ENCODE measurements around the gene GFRA1. TPM values are rescaled to one million over a fixed set of nuclear protein-coding genes. Genes with fewer than 3 reads are reported as not detected.

GFRA1 gene
- total RNA-seq, 4 donors from 2014 or later, result 2.6 to 75.1 (median 48.0) TPM

DNA sequence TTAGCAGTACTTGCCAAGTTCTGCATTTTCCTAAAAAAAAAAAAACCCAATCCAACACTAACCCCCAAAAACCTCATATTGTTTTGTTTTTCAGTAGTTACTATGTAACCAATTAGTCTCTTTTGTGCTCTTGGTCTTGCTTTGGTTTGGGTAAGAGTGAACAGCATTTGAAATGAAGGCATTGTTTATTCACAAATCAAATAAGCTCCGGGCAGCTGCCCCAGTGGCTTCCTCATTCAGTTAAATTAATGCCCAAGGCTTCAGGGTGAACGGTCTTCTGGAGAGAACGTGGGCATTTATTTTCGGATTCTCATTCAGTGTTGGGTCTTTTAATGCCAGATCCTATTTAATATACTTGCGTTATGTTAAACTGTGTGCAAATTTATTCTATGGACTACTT is 108.7 kb downstream of the GFRA1 start:
- no peak for DNase-seq
- Histone ChIP-seq H3K27me3 (no peaks in the 10 kb centered on the region), H3K36me3 (no peaks in the 10 kb centered on the region), H3K4me1 (no peaks in the 10 kb centered on the region), H3K9me3 (no peaks in the 10 kb centered on the region), H3K4me3 (no peak overlapping the region), H3K27ac (no peak overlapping the region)
- intact Hi-C loops (cut with DNase I; ENCODE audit: low total_unique reads), result no loop called here
- no peak for TF ChIP-seq POLR2A (IDR thresholded peaks at IDR 0.05)
- TF ChIP-seq, protein P1, sequence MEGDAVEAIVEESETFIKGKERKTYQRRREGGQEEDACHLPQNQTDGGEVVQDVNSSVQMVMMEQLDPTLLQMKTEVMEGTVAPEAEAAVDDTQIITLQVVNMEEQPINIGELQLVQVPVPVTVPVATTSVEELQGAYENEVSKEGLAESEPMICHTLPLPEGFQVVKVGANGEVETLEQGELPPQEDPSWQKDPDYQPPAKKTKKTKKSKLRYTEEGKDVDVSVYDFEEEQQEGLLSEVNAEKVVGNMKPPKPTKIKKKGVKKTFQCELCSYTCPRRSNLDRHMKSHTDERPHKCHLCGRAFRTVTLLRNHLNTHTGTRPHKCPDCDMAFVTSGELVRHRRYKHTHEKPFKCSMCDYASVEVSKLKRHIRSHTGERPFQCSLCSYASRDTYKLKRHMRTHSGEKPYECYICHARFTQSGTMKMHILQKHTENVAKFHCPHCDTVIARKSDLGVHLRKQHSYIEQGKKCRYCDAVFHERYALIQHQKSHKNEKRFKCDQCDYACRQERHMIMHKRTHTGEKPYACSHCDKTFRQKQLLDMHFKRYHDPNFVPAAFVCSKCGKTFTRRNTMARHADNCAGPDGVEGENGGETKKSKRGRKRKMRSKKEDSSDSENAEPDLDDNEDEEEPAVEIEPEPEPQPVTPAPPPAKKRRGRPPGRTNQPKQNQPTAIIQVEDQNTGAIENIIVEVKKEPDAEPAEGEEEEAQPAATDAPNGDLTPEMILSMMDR (IDR thresholded peaks at IDR 0.05), result no peak

DNA sequence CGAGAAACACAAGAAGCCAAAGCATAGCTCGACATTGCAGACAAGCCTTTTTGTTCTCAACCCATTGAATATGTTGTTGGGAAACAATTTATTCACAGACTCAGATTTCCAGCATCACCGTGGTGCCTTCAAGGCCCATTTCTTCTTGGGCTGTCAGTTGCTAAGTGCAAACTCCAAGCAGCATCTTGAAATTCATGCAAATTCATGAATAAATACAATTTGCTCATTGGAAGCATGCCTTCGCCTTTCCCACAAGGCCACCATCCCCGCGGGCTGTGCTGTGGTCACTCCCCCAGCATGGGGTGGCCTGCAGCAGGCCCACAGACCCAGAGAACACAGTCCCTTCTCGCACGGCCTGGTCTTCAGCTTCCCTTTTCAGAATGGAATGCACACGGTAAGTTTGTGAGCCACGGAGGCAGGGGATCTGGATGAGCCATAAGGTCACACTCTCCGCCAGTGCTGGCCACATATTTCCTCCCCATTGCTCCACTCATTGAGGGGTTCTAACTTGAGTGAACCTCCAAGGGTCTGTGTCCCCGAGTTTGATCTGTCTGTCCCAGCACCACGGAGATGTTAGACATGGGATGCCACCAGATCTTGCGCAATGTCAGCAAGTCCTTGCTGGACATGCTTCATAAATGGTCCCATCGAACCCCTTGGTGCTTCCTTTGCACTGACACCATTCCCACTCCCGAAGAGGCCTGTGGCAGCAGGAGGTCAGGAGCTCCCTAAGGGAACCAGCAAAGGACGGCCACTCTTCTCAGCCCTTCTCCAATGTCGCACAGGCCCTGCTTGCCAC is 109.5 kb downstream of the GFRA1 start:
- DNase-seq, result no peak
- no peaks in the 10 kb centered on the region for H3K9me3 ChIP-seq
- TF ChIP-seq, protein P1 (IDR thresholded peaks at IDR 0.05), result no peak
- TF ChIP-seq POLR2A (IDR thresholded peaks at IDR 0.05), result no peak
- intact Hi-C loops (cut with DNase I; ENCODE audit: low total_unique reads), result no loop called here
- no peaks in the 10 kb centered on the region for H3K36me3 ChIP-seq
- H3K4me3 ChIP-seq, result no peak overlapping the region
- H3K4me1 ChIP-seq, result no peaks in the 10 kb centered on the region
- H3K27me3 ChIP-seq, result no peaks in the 10 kb centered on the region
- H3K27ac ChIP-seq, result no peak overlapping the region

DNA sequence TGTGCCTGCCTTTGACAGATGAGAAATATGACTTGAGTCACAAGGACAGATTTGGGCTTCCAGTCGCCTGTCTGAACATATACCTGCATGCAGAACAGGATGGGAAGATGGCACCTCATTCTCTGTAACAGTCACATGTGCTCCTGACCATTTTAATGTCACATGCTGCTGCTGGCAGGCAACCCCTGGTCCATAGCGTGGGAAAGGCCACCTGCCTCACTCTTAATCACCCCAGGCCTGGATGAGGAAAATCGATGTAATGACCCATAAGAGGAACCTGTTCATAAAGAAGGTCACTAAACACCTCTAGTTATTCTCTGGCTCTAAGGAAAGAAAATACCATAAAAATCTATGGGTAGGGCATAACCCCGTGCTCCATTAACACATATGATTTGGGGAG is 110.2 kb downstream of the GFRA1 start:
- TF ChIP-seq, protein P1 (IDR thresholded peaks at IDR 0.05), result no peak
- no peak for TF ChIP-seq POLR2A (IDR thresholded peaks at IDR 0.05)
- Histone ChIP-seq H3K9me3 (no peaks in the 10 kb centered on the region), H3K36me3 (no peaks in the 10 kb centered on the region), H3K4me1 (no peaks in the 10 kb centered on the region), H3K27ac (no peak overlapping the region), H3K4me3 (no peak overlapping the region), H3K27me3 (no peaks in the 10 kb centered on the region)
- intact Hi-C loops (cut with DNase I; ENCODE audit: low total_unique reads), result no loop called here
- DNase-seq, result no peak

DNA sequence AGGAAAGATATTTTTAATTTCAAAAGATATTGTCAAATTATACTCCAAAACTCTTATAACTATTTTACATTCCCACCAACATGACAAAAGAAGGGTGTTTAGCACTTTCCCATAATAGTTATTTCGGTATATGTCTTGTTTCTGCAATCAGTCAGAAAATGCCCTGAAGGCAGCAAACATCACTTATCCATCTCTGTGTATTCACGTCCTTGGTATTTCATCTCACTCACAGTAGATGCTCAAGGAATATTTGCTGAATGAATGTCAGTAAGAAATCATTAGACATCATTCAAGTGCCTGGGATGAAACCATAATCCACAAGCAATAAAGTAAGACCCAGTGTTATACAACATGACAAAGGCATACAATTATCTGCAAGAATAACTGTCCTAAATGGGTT is 112.7 kb downstream of the GFRA1 start:
- Histone ChIP-seq H3K4me1 (no peaks in the 10 kb centered on the region), H3K9me3 (no peaks in the 10 kb centered on the region), H3K36me3 (no peaks in the 10 kb centered on the region), H3K27me3 (no peaks in the 10 kb centered on the region), H3K4me3 (no peak overlapping the region), H3K27ac (no peak overlapping the region)
- TF ChIP-seq POLR2A (IDR thresholded peaks at IDR 0.05), result no peak
- TF ChIP-seq, protein P1 (IDR thresholded peaks at IDR 0.05), result no peak
- intact Hi-C loops (cut with DNase I; ENCODE audit: low total_unique reads), result no loop called here
- DNase-seq, result no peak

DNA sequence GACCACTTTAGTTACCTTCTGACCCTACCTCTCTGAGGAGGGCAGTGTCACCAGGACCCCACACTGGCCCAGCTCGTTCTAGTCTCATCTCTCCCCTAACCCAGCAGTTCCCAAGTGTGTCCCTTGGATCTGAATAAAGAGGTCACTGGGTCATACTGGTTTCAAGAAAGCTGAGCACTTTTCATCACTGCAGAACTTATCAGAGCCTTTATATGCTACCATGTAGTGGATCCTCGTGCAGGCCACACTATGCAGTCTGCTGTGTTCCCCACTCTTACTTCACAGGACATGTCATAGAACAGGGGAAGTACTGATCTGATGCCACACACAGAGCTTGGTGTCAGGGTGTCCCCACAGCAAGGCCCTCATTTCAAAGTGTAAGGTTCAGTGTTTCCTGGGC is 113.8 kb downstream of the GFRA1 start:
- Histone ChIP-seq H3K27me3 (no peaks in the 10 kb centered on the region), H3K36me3 (no peaks in the 10 kb centered on the region), H3K4me1 (no peaks in the 10 kb centered on the region), H3K9me3 (no peaks in the 10 kb centered on the region), H3K27ac (no peak overlapping the region), H3K4me3 (no peak overlapping the region)
- TF ChIP-seq POLR2A (IDR thresholded peaks at IDR 0.05), result no peak
- TF ChIP-seq, protein P1 (IDR thresholded peaks at IDR 0.05), result no peak
- DNase-seq, result no peak
- intact Hi-C loops (cut with DNase I; ENCODE audit: low total_unique reads), result no loop called here
